HG02571 (cell line): ENCODE data around the gene MRPL21.
"Not testable (repeated sequence)": the region's sequence is repeated elsewhere in the genome, so short reads cannot be mapped to it uniquely, and the experiment has no call there.

Experiments used
- ATAC-seq: cut with Tn5 transposase; IDR thresholded peaks from one replicate; pipeline ENCODE4 v1.9.1; 2021; ENCODE audit warnings: mild to moderate bottlenecking, moderate library complexity; ENCODE audit not compliant: unreplicated experiment

The MRPL21 gene

DNA sequence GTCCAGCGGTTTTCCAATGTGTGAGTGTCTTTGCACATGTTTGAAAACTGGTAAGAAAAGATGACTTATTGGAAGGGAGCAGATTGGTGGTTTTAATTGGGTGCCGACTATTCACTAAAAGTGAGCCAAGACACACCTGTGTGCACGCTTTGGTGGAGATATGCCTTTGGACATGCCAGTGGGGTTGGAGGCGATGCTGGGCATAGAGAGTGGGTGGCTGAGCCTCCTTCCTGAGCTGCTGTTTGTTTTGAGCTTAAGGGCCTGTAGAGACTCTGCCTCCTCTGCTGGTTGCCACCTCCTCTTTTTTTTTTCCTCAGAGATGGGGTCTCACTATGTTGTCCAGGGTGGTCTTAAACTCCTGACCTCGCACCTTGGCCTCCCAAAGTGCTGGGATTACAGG, 9.6 kb upstream of the MRPL21 start:
- no peak for ATAC-seq

DNA sequence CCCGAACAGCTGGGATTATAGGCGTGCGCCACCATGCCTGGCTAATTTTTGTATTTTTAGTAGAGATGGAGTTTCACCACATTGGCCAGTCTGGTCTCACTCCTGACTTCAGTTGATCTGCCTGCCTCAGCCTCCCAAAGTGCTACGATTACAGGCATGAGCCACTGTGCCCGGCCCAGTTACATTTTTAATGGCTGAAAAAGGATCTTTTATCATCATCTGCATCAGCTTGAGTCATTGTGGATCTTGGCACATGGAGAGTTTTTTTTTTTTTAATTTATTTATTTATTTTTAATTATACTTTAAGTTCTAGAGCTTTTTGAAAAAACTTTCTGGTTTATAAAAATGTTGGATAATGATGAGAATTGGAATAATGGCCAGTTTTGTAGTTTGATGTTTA, 8.6 kb upstream of the MRPL21 start:
- no peak for ATAC-seq

DNA sequence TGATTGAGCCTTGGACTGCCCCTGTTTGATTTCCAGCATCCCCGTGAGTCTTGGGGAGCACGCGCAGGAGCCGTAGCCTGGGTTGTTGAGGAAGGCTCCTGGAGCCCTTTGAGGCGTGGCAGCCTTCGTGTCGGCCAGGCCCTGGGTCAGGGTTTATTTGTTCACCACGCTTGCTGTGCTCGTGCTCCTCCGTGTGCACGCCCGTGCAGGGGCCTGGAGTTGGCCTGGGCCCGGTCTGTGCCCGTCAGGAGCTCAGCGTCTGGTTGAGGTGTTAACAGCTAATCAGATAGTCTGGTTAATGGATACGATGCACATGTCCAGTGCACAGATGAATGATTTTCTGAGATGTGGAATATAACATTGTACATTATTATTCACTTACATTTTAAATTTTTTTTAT, 8.1 kb upstream of the MRPL21 start:
- no peak for ATAC-seq

DNA sequence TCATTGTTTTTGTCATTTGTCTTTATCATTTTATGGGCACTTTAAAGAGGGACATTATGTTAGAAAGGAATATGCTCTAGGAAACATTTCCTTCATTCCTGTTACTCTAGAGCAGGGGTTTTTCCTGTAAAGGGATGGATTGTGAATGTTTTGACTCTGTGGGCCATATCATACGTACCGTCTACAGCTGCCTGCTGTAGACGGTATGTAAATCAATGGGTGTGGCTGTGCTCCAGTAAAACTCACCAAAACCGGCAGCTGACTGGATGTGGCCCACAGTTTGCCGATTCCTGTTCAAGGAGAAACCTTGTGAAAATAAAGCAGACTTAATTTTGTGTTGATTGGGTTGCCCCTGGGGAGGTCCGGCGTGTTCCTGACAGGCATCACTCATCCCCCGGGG, 7.3 kb upstream of the MRPL21 start:
- ATAC-seq: no peak

DNA sequence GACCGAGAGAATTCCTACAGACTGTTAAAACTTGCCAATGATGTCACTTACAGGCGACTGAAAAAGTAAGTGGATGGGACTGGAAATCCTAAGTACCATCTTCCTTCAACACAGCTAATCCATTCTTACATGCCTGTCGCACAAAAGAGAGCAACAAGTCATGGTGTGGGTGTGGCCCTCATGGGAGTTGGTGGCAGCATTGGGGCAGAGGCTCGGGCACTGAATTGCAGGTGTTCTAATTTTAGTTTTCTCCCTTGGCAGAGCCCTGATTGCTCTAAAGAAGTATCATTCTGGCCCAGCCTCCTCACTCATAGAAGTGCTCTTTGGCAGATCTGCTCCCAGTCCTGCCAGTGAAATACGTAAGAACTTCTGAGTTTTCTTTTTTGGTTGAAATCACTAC, 4.6 kb upstream of the MRPL21 start:
- no peak for ATAC-seq

DNA sequence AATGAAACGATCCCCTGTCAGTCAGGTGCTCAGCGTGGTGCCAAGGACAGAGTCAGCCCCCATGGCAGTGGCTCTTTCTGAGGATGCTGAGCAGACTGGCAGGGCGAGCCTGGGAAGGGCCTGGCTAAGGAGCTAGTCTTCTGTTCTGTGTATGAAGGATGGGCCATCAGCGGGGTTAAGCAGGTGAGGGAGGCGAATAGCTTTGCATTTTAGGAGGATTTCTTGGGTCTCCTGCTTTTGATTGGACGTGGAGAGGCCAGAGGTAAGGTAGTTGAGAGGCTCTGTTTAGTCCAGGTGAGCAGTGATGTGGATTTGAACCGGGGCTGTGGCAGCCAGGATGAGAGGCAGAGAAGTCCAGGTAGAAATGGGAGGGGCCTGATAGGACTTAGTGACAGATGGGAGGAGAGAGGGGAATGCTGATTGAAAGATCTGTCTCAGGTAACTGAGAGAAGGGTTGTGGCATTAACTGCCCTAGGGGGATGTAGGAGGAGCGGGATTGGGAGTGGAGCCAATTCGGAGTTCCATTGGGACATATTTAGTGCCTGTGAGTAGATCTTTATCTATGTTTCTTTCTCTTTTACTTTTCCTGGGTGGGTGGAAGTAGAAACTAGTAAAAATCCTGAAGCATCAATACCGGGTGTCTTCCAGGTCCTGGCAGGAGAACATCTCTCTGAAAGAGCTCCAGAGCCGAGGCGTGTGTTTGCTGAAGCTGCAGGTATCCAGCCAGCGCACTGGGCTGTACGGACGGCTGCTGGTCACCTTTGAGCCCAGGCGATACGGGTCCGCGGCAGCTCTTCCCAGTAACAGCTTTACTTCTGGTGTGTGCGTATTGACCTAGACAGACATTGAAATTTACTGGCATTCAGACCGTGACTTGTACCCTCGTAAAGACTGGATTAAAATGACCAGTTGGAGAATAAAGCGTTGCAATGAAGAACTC, 2.1 kb upstream of the MRPL21 start:
- no peak for ATAC-seq

DNA sequence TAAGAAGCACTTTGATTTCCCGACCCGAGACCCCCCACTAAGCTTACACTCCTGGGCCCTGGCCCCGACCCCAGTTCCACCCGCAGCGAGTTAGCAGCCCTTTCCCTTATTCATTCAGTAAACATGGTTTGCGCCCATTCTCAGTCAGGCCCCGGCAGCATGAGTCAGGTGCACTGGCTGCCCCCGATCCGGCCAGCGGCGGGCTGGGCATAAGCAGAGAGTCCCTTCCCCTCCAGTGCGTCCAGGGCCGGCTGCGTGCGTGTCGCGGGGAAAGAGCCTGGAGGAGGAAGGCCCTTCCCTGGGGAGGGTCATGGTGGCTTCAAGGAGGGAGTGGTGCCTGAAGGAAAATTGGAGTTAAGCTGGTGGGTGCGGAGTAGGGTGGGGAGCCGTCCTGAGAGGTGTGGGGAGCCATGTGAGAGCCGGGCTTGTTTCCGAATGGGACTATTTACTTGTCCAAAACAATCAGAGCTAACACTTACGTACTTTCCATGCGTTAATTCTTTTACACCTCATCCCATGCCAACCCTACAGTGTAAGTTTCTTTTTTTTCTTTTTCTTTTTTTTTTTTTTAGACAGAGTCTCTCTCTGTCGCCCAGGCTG, 716 bp upstream of the MRPL21 start:
- ATAC-seq: peak; percentile 15

DNA sequence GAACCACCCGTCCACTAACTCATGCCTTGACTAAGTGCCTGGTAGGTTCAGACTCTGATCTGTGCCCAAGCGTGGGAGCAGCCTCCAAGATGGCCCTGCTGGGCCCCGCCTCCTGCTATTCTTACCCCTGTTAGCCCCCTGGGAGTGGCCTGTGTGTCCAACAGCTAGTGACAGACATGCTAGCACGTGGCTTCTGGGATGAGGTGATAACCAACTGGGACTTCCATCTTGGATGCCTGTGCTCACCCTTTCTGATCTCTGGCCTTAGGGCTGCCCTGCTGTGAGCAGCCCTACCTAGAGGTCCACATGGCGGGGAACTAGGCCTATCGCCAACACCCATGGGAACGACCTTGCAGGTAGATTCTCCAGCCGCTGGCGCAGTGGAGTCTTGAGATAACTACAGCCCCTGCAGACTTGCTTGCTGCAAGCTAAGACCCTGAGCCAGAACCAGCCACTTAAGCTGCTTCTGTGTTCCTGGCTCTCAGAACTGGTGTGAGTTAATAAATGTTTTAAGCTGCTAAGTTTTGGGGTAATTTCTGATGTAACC, 2.7 kb downstream of the MRPL21 start:
- ATAC-seq: no peak

DNA sequence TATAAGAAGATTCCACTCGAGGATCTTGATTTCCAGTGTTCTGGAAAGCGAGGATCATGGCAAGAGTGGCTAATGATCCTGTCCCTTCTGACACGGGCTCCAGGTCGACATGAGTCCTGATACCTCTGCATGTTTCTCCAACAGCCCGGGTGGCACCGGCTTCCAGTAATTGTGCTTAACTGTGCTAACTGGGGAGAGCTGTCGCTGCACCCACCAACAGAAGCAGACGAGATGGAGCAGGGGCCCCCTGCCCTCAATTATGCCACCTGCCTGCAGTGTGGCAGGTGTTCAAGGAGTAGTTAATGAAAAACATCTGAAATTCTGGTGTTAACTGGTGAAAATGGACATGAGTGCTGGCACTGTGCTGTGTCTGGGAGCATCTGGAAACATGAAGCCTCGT, 6.2 kb downstream of the MRPL21 start:
- ATAC-seq: no peak

DNA sequence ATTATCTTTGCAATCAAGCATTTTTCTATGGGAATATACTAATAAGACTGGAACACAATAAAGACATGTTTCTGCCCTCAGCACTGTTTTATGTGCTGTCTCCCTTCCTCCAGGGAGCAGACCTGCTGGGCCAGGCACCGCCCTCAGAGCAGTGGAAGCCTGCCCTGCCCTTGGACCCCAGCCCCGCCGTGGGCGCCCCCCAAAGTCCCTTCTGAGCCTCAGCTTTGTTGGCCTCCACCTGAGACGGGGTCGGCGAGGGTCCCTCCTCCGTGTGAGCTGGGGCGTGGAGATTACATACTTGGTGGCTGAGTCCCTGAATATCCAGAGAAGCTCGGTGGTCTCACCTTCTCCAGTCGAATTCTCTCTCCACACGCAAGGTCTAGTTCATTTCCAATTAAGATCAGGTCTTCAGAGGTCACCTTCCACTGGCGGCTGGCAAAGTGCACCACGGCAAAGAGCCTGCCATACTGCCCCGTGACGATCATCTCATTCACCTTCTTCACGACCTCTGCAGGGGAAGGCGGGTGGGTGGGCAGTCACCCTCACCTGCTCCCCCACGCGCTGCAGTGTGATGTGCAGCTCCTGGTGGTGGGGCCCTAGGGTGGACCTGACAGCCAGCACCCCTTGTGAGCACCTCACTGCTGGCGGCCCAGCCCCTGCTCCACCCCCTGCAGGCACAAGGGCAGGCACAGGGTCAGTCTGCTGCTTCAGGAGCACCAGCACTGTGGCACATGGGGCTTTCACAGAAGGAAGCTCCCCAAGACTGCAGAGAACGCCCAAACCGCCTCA, 7.3 kb downstream of the MRPL21 start:
- no peak for ATAC-seq

DNA sequence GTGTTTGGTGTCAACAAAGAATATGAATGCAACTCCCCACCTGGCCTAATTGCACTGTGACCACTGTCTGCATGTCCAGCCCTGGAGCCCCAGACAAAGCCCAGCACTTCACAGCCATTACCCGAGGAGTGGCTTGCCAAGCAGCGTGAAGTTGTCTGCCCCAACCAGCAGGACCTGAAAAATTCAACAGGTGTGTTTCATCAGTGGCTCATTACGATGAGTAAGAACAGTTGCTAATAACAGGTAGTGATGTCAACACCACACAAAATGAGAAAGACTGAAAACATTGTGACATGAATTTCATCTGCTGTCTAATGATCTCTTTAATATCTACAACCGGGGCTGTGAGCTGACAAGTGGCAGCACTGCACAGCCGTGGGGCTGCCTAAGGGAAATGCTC, 10.3 kb downstream of the MRPL21 start:
- no peak for ATAC-seq

DNA sequence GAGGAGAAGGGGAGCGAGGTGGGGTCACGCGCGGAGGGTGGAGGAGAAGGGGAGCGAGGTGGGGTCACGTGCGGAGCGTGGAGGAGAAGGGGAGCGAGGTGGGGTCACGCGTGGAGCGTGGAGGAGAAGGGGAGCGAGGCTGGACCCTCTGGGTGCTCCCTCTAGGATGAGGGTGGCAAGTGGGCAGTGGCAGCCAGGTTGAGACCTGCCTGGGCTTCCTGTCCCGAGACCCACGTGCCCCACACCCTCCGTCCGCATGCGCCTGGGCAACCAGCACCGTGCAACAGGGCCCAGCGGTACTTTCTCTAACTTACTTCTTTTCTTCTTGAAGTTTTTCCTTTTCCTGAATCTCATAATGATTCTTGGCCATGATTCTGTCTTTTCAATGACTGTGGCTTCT, 11.1 kb downstream of the MRPL21 start:
- no peak for ATAC-seq

DNA sequence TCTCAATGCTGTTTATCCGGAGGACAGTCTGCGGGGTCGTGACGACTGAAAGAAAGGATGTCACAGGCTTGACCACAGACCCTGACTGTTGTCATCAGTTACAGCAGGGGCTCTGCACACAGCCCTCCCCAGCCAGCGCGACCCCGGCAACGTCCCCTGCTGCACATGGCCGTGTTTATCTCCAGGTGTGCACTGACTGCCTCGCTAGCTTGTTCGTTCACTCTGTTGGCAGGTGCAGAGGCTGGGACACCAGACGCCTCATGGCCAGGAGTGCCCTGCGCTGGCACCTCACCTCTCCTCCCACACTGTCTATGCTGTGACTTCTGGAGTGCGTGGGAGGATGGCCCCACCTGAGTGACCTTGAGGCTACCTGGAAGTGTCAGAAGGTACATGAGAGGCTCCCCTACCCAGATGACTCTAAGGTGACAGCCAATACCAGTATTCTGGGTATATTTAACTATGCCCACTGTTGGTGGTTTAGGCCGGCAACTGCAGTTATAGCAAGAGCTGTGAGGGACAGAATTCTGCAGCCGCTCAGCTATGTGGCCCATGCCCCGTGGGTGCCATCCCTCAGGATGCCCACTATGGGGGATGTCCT, 12.2 kb downstream of the MRPL21 start:
- no peak for ATAC-seq

DNA sequence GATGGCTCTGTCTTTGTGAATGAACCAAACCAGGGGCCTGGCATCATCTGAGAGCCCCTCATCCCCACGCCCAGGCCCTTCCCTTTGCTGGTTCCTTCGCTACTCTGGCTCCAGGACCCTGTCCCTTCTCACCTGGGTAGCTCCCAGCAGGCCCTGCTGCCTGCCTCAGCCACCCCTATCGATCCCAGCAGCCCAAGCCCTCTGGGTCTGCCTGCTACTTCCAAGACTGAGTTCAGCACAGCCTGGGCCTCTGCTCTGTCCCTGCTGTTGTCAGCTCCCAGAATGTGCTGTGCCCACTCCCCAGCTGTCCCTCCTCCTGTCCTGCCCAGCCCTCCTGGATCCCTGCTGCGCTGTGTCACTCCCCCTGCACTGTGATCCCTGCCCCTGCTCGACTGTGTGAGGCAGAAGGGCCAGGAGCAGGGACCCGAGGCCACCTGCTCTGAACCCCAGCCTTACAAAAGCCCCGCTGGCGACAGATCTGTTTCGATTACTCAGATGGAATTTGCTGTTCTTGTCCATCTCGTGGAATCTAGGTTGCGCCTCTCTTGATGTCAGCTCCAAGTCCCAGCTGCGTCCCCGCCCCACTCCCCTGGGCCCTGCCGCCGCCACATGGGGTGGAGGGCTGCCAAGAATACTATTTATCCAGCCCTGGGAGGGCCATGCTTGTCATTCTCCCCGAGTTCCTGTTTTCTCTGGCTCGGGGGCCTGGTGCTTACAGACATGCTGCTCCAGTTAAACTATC, 13.0 kb downstream of the MRPL21 start:
- no peak for ATAC-seq

DNA sequence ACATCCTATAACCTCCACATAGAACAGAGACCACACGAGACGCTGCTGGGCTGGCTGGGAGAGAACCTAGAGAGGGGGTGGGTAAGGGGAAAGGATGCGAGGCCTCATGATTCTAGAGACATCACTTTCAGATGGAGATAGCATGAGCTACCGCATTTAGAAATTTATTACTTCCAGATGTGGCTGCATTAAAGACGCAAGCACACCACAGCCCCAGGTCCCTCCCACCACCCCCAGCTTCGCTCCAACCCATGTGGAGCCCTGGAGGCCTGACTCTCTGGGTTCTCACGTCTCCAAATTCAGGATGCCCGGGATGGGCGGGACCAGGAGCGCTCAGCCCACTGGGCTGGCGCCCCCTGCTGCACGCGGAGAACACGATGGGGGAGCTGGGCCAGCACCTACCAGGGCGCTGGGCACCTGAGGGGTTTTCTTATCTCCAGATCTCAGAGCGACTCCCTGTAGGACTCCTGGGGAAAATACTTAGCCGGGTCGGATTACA, 13.6 kb downstream of the MRPL21 start:
- no peak for ATAC-seq

DNA sequence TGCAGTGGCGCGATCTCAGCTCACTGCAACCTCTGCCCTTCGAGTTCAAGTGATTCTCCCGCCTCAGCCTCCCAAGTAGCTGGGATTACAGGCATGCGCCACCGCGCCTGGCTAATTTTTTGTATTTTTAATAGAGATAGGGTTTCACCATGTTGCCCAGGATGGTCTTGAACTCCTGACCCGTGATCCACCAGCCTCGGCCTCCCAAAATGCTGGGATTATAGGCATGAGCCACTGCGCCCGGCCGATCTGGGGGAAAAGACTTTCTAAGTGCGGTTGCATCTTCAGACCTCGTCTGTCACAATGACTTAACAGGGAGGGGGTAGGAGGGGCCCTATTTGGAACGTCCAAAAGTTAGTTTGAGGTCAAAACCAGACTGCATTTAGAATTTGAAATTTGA, 18.8 kb downstream of the MRPL21 start:
- not testable (repeated sequence) for ATAC-seq

DNA sequence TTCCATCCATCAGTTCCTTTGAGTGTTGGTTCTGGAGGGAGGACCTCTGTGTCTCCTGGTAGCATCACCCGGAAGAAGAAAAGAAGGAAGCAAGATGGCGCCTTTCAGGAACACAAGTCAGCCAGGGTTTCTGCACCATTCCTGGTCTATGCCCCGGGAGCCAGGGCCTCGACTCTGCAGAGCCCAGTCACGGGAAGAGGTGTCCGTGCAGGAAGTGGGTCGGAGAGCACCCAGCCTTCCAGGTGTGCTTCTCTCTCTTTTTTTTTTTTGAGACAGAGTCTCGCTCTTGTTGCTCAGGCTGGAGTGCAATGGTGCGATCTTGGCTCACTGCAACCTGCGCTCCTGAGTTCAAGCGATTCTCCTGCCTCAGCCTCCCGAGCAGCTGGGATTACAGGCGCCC, 21.2 kb downstream of the MRPL21 start:
- no peak for ATAC-seq

DNA sequence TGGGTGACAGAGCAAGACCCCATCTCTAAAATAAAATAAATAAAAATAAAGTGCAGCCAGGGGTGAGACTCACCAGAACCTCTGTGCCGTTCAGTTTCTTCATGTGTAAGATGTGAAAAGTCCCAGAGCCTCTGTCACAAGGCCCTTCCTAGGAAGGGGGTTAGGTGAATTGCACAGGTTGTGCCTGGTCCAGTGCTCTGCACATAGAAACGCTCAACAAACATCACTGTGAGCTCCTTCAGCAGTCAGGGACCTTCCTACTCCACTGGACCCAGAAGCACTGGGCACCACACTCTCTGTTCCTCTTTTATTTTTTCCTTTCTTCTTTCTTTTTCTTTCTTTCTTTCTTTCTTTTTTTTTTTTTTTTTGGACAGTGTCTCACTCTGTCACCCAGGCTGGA, 22.3 kb downstream of the MRPL21 start:
- ATAC-seq: no peak

DNA sequence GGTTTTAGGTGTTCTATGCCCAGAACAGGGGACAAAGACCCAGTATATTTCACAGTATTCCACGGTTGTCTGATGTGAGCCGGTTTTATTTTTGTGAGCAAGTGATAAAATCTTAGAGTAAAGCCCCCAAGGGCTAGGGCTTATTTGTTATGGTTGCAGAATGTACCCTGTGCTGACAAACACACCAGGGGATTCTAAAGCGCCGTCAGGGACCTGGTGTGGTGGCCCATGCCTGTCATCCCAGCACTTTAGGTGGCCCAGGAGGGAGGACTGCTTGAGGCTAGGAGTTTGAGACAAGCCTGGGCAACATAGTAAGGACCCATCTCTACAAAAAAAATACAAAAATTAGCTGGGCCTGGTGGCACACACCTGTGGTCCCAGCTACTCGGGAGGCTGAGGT, 22.8 kb downstream of the MRPL21 start:
- no peak for ATAC-seq

DNA sequence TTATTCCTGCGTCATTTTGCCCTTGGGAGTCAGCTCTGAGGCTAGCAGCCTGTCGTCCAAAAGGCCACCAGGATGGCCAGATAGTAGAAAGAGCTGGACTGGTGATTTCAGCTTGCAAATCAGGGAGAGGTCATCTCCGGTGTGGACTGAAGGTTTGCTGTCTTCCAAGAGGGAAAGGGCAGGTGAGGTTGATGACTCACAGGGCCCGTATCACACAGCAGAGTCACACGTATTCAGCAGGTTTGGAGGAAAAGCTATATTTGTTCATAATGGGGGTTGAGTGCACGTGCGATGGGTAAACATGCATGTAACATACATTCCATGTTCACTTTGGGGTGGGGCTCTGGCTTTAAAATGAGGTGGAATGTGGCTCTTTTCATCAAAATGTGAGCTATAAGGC, 25.6 kb downstream of the MRPL21 start:
- no peak for ATAC-seq
